HG03066 (cell line): ENCODE data around the gene FLOT2.
"Not testable (repeated sequence)": the region's sequence is repeated elsewhere in the genome, so short reads cannot be mapped to it uniquely, and the experiment has no call there.

ENCODE experiments used
- ATAC-seq: cut with Tn5 transposase; IDR thresholded peaks from one replicate; pipeline ENCODE4 v1.9.1; 2021; ENCODE audit warnings: low read depth; ENCODE audit not compliant: unreplicated experiment

The FLOT2 gene, protein sequence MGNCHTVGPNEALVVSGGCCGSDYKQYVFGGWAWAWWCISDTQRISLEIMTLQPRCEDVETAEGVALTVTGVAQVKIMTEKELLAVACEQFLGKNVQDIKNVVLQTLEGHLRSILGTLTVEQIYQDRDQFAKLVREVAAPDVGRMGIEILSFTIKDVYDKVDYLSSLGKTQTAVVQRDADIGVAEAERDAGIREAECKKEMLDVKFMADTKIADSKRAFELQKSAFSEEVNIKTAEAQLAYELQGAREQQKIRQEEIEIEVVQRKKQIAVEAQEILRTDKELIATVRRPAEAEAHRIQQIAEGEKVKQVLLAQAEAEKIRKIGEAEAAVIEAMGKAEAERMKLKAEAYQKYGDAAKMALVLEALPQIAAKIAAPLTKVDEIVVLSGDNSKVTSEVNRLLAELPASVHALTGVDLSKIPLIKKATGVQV

GRCh38 chr17:28896884-28897768 is at the start of gene FLOT2:
TSS of gene FLOT2 (minus strand) at chr17:28897733. CDS start at chr17:28897574, 159 bp downstream.
- ATAC-seq, result no peak

GRCh38 chr17:28946239-28946638 is 48.7 kb upstream of the FLOT2 start:
- no peak for ATAC-seq

- ATAC-seq, result no peak
These were observed 47.6 kb upstream of the FLOT2 start for GRCh38 chr17:28944862-28945741.

DNA sequence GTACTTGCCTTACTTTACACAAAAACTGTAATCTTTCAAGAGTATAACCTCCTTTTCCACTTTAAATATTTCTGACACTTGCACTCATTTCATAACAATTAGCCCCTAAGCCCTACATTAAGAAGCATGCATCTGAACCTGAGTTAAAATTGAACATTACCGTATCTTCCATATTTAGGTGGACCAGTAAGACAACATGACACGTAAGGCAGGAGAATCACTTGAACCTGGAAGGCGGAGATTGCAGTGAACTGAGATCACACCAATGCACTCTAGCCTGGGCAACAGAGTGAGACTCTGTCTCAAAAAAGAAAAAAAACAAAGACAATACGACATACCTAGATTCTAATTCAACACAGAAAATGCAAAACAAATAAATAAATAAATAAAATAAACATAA is 46.8 kb upstream of the FLOT2 start:
- no peak for ATAC-seq

DNA sequence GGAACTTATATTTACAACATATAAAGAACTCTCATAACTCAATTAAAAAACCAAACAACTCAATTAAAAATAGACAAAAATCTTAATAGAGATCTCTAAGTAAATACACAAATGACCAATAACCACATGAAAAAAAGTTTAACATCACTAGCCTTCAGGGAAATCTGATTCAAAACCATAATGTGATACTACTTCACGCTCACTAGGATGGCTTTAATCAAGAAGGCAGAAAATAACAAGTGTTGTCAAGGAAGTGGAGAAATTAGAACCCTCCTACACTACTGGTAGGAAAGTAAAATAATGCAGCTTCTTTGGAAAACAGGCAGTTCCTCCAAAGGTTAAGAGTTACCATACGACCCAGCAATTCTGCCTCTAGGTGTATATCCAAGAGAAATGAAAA is 45.4 kb upstream of the FLOT2 start:
- no peak for ATAC-seq

DNA sequence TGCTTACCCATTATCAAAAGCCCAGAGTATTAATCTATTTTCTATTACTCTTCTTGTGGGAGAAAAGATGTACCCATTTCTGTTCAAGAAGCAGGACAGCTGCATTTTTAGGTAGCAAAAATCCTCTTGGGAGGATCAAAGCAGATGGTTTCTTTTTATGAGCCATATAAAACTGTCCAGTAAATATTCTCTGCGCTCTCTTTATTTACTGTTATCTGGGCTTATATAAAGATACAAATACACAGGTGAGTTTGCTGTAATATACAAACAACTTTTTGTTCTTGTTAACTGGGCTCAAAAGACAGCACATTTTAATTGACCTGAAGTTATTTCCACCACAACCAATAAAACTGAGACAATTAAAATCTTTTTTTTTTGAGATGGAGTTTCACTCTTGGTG is 43.7 kb upstream of the FLOT2 start:
- ATAC-seq, result no peak

- ATAC-seq, result no peak
These were observed 43.1 kb upstream of the FLOT2 start for GRCh38 chr17:28940675-28941074.

DNA sequence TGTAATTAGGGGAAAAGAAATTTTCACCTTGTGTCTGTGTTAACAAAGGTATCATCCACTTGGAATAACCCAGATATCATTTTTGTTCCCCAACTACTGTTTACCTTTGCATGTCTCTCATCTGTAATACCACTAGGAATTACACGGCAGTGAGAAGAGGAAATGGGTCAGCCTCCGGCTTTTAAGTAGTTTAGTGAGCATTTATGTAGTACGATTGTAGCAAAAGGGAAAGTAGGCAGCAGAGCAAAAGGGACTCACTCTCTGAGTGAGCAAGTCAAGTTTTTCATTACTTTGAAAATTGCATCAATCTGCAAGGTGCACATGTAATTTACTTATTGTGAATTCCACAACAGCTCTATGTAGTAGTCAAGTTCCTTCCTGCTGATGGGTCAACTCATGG is 42.6 kb upstream of the FLOT2 start:
- ATAC-seq, result no peak

DNA sequence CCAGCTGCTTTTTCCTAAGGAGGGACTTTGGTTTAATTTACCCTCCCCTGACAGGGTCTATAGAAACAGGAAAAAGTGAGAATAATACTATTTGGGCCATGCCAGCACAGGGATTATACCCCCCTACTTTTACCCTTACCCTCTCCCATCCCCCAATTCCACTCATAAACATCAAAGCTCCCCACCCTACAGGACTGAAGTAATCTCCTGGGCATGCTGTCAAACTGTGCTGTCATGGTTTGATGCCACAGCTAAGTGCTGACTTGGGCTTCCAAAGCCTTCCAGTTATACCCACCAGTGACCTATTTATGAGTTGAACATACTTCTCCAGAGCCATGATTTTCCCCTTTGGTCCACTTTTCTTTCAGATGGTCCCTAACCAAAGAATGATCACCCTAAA is 41.0 kb upstream of the FLOT2 start:
- ATAC-seq, result no peak

DNA sequence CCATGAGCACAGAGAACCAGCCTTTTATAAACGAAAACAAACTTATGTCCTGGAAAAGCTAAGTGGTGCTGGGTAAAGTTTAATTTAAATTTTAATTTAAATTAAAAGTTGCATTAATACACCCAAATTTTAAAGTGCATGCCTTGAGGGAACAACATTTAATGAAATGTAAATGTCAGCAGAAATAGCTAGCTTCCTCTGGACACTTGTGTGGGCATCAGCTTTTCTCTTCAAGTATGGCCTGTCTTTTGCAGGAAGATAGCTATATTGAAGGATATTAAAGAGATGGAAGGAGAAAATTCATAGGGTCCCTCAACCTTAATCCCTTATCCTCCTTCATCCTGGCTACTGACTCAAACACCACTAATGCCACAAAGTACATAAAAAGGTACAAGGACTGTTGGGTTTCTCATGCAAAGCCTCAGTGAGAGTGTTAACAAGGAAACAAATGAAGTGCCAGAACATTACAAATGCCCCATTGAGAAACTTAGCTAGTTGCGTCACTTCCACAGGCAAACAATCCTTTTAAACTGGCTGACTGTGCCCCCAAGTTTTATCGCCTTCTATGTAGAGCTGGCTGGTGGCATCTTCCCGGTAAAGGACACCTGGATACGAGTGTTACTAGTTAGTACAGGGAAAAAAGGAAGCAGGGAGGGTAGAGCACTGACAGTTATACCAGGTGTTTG is 39.7 kb upstream of the FLOT2 start:
- ATAC-seq, result no peak

GRCh38 chr17:28935744-28936460 is 38.4 kb upstream of the FLOT2 start:
- ATAC-seq, result no peak

DNA sequence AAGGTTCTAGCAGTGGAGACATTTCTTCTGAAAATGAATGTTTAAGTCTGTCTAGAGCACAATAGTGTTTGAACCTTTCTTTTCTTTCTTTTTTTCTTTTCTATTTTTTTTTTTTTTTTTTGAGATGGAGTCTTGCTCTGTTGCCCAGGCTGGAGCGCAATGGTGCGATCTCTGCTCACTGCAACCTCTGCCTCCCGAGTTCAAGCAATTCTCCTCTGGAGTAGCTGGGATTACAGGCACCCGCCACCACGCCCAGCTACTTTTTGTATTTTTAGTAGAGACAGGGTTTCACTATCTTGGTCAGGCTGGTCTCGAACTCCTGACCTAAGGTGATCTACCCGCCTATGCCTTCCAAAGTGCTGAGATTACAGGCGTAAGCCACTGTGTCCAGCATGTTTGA is 37.0 kb upstream of the FLOT2 start:
- ATAC-seq, result not testable (repeated sequence)

GRCh38 chr17:28929787-28930186 is 32.3 kb upstream of the FLOT2 start:
- ATAC-seq, result no peak

DNA sequence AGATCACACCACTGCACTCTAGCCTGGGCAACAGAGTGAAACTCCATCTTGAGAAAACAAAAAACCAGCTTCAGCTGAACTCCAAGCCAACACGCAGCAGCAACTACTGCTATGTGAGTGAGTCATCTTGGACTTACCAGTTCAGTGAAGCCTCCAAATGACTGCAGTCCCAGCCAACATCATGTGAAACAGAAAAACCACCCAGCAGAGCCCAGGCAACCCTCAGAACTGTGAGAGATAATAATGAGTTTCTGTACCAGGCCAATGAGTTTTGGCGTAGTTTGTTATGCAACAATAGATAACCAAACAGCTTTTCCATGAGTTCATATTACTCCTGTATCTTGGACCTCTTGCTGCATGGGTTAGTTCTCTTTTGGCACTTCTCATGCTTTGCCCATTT is 30.5 kb upstream of the FLOT2 start:
- no peak for ATAC-seq

DNA sequence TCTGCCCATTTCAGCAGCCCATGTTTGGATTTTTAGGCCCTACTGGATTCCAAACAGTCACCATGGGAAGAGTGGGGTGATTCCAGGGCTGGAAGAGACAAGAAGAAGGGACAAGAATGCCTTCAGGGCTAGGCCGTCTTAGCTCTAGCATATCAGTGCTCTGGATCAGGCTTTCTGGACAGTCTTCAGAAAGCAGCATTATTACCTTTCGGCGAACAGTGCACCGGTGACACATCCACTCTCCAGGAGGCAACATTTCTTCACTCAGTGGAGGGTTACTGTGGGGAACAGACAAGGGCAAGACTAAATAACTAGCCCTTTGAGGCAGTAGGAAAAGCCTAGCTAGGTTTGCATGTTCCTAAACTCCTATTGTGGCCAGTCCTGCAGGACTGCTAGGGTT is 29.3 kb upstream of the FLOT2 start:
- ATAC-seq, result no peak

GRCh38 chr17:28926366-28926765 is 28.8 kb upstream of the FLOT2 start:
- no peak for ATAC-seq

GRCh38 chr17:28925912-28926365 is 28.4 kb upstream of the FLOT2 start:
- ATAC-seq, result no peak

GRCh38 chr17:28920201-28920600 is 22.7 kb upstream of the FLOT2 start:
- no peak for ATAC-seq

GRCh38 chr17:28918295-28918694 is 20.8 kb upstream of the FLOT2 start:
- no peak for ATAC-seq
